ENCODE data around the gene KIAA1328.

KIAA1328 gene

DNA sequence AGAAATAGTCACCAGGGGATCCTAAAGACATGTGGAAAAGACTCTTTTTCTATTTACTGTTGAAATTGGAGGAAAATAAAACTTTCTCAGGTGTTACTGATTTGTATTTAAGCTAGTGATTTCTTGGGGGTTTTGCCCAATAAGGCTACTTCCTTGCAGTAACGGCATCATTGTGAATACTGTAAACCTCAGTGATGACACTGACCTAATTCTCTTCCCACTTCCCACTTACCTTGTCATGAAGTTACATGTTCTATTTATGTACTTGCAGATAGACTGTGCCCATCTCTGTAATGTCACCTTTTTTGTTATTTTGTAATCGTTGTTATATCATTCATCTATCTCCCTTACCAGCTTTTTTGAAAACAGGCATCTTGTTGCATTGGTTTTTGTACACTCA, 134.5 kb downstream of the KIAA1328 start:
- DNase-seq: no peak

- no peak for DNase-seq
Measured at GRCh38 chr18:36974686-36975085, 145.8 kb downstream of the KIAA1328 start.

DNA sequence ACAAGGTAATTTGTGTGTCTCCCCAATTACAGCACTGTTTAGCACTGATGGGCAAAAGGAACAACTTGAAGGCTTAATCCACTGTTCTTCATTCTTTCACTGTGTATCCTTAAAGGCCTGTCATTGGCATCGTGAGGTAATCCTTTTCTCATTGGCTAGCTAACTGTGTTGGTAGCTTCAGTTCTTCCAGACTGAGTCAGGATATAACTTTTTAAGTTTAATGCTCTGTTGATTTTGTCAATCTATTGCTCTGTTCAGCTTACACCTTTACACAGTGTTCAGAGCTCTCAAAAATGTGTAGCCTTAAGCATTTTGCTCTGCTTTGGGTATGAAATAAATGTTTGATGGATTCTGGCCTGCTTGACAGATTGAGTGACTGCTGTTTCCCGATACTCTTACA, 148.2 kb downstream of the KIAA1328 start:
- no peak for DNase-seq

DNA sequence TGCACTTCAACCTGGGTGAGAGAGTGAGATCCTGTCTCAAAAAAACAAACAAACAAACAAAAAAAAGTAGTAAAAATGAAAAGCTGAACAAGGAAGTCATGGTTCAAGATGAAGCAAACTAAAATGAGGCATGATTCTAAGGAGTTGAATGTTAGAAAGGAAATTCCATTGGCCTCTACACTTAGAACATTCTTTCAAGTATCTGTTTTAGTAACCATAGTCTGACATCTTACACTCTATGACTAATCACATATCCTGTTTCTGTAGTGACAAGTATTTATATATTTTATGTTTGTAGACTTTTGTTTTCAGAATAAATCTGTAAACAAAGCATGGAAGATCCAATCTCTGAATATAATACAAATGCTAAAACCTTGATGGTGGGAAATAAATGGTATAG, 164.1 kb downstream of the KIAA1328 start:
- DNase-seq: no peak

DNA sequence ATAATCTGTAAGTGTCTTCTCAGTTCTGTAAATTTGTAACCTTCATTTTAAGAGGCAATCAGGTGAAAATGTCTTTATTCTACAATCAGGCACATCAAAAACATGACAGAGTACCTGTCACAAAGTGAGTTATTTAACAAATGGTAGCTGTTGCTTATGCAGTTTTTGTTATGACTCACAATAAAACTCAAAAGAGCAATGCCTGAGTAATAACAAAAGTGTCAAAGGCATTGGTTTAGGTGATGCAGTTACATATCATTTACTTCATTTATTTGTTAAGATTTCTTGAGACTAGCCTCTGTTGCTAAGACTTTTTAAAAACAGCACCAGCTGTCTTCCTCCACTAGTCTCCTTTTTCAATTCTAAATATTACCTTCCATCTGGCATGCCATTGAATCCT, 177.8 kb downstream of the KIAA1328 start:
- DNase-seq: no peak

GRCh38 chr18:37012452-37012851, 183.5 kb downstream of the KIAA1328 start:
- no peak for DNase-seq

GRCh38 chr18:37019157-37019827, 190.4 kb downstream of the KIAA1328 start:
- no peak for DNase-seq

GRCh38 chr18:37033419-37033818, 204.5 kb downstream of the KIAA1328 start:
- DNase-seq: no peak

GRCh38 chr18:37042381-37042780, 213.5 kb downstream of the KIAA1328 start:
- DNase-seq: no peak

DNA sequence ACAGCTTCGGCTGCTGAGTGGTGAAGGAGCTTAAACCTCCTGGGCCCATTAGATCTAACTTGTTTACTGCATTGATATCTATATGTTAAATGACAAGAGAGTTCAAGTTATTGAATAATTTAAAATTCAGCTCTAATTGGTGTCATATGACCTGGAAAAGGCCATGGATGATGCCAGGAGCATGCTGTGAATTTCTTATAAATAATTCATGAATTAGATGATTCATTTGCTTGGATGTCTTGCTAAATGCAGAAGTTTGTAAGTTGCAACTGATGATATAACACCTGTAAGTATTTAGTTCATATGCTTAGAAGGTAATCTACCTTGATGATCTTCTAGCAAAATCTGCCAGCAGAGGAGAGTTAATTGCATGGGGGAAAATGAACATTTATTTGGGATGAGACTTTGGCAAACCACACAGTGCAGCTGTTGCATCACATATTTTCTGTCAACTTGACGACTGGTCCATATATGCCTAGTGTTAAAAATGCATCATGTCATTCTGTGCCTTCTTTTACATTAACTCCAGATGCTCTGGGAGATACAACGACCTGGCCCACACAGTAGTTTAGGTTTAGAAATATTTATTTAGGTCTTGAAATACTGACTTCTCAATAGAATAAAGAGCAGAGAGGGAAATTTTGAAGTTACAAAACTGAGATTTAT, 226.3 kb downstream of the KIAA1328 start:
- DNase-seq: no peak

DNA sequence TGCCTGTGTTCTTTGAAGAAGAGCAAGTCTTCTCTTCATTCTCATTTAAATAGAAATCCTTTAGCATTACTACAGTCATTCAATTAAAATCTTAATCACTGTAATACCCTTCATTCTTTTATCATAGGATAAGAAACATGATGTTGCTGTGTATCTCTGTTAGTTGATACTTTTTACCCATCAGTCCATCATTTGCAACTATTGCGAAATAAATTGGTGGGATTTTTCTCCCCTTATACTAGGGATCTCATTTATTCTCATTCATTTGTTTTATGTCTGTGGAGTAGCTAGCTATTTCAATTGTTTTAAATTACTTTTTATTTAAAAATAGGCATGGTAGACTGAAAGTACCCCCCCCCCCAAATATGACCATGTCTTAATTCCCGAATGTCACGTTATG, 235.3 kb downstream of the KIAA1328 start:
- no peak for DNase-seq

DNA sequence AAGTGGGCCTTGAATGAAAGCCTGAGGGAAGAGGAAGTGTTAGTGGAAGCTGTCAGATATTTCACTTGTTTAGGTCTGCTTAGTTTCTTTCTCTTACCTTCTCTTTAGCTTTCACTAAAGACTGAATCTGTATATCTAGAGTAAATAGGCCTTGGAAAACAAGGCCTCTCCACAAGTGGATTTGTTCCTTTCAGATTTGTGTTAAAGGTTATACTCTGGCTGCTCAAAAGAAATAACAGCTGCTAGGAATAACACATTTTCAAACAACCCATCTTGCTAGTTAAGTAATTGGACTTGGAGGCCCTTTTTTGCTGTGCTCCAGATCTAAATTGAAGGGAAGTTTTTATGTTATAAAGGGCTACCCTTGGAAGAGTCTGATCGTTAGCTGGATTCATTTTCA, 236.3 kb downstream of the KIAA1328 start:
- DNase-seq: no peak

GRCh38 chr18:37084912-37085311, 256.0 kb downstream of the KIAA1328 start:
- no peak for DNase-seq

DNA sequence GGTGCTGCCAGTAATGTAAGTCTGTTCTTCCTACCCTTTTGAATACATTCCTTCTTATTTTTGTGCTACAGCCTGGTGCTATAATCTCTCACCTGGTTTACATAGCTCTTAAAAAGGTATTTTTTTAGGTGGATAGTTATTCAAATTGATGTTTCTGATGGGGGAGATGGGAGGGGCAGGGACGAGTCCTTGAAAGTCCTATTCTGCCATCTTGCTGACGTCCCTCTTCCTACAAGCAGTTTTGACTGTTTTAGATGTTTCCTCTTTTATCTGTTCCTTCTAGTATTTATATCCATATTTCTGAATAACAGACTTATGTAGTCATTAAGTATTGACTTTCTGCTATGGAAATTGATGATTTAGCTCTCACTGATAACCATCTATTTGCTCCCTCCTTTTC, 256.4 kb downstream of the KIAA1328 start:
- no peak for DNase-seq

- no peak for DNase-seq
Measured at GRCh38 chr18:37107748-37108522, 279.0 kb downstream of the KIAA1328 start.

GRCh38 chr18:37122877-37123276, 293.9 kb downstream of the KIAA1328 start:
- no peak for DNase-seq

GRCh38 chr18:37124516-37124915, 295.6 kb downstream of the KIAA1328 start:
- DNase-seq: no peak

DNA sequence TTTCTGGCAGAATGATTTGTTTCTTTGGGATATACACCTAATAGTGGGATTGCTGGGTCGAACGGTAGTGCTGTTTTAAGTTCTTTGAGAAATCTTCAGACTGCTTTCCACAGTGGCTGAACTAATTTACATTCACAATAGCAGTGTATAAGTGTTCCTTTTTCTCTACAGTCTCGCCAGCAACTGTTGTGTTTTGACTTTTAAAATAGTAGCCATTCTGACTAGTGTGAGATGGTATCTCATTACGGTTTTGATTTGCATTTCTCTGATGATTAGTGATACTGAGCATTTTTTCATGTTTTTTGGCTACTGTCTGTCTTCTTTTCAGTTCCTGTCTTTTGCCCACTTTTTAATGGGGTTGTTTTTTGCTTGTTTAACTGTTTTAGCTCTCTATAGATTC, 306.2 kb downstream of the KIAA1328 start:
- no peak for DNase-seq

DNA sequence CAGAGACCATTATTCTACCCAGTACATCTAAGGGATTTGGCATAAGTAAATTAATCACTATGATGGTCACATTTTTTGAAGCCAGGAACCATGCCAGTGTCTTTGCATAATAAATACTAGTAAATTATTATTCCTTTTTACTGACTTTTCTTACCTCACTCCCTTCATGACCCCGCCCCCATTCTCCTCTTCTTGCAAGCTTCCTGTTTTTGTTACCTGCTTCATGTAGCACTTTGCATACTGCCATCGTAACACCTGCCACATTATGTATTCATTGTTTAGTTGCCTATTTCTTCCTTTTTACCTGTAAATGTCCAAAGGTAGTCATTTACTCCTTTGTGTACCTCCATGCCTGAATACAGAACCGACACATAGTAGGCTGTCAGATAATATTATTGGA, 309.5 kb downstream of the KIAA1328 start:
- DNase-seq: no peak

- no peak for DNase-seq
Measured at GRCh38 chr18:37139876-37140275, 310.9 kb downstream of the KIAA1328 start.

GRCh38 chr18:37144921-37145320, 316.0 kb downstream of the KIAA1328 start:
- DNase-seq: no peak

- DNase-seq: no peak
Measured at GRCh38 chr18:37156330-37156942, 327.5 kb downstream of the KIAA1328 start.

DNA sequence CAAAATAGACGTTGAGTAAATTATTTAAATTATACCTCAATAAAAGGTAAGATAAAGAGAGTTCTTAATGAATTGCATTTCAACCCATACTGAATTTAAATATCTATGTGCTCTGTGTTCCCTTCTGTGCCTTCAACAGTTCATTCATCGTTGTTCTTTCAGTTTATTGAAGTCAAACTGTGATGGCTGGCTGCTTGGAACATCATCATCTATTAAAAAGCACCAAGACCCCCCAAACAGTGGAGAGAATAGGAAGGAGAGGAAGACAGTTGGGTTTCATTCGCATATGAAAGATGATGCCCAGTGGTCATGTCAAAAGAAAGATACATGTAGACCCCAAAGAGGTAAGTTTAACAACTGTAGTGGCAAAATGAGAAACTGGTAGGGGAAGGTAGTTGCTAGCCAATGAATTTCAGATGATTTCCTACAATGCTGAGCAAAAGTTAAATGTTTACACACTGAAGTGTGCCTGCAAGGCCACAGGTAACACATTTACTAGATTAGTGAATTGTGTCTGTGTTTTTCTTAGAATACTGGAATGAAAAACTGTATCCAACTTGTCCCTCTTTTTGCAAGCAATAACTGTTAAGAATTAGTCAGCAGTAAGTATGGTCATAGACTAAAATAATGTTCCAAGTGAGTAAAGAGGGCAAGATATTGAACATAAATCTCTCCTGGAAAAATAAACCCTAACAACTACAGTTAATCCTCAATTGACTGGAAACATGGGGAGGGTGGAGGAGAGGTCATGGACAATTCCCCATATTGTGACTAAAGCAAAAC, 331.3 kb downstream of the KIAA1328 start:
- DNase-seq: no peak
